ENCODE results near the gene RIN3.
A peak's percentile ranks its signal among the peaks of the same experiment; 100 is the strongest.

Gene RIN3

GRCh38 chr14:92570674-92571262, 57.2 kb downstream of the RIN3 start:
- Mint-ChIP-seq H3K4me3 (no peak overlapping the region), H3K27me3 (ENCODE audit: low read depth) (no peaks in the 10 kb centered on the region), H3K9me3 (peaks cover 7% of the 10 kb centered on the region)

GRCh38 chr14:92572050-92572449, 58.5 kb downstream of the RIN3 start:
- no peaks in the 10 kb centered on the region for H3K27me3 Mint-ChIP-seq (ENCODE audit: low read depth)
- no peak overlapping the region for H3K27ac Mint-ChIP-seq
- TF ChIP-seq CTCF (IDR thresholded peaks at IDR 0.05; ENCODE audit: unreplicated experiment in 3 of 3), result no peak
- H3K9me3 Mint-ChIP-seq, result peaks cover 6% of the 10 kb centered on the region
- no peak overlapping the region for H3K4me3 Mint-ChIP-seq
- H3K36me3 Mint-ChIP-seq (ENCODE audit: low read depth), result peaks cover 12% of the 10 kb centered on the region
- no peaks in the 10 kb centered on the region for H3K4me1 Mint-ChIP-seq

More at GRCh38 chr14:92570674-92571262, 57.2 kb downstream of the RIN3 start:
- no peaks in the 10 kb centered on the region for H3K4me1 Mint-ChIP-seq
- no peak for TF ChIP-seq CTCF (IDR thresholded peaks at IDR 0.05; ENCODE audit: unreplicated experiment in 3 of 3)
- peak overlapping the region in 1 of 3 experiments; percentile 55 for H3K27ac Mint-ChIP-seq
- H3K36me3 Mint-ChIP-seq (ENCODE audit: low read depth), result peaks cover 21% of the 10 kb centered on the region

GRCh38 chr14:92573761-92574498, 60.3 kb downstream of the RIN3 start:
- H3K36me3 Mint-ChIP-seq (ENCODE audit: low read depth), result peaks cover 3% of the 10 kb centered on the region
- H3K4me3 Mint-ChIP-seq, result no peak overlapping the region
- H3K4me1 Mint-ChIP-seq, result no peaks in the 10 kb centered on the region
- no peaks in the 10 kb centered on the region for H3K27me3 Mint-ChIP-seq (ENCODE audit: low read depth)
- no peak overlapping the region for H3K27ac Mint-ChIP-seq
- no peaks in the 10 kb centered on the region for H3K9me3 Mint-ChIP-seq
- TF ChIP-seq CTCF (IDR thresholded peaks at IDR 0.05; ENCODE audit: unreplicated experiment in 3 of 3), result no peak

- H3K27ac Mint-ChIP-seq, result no peak overlapping the region
- H3K9me3 Mint-ChIP-seq, result no peaks in the 10 kb centered on the region
- H3K27me3 Mint-ChIP-seq (ENCODE audit: low read depth), result no peaks in the 10 kb centered on the region
- TF ChIP-seq CTCF (IDR thresholded peaks at IDR 0.05; ENCODE audit: unreplicated experiment in 3 of 3), result no peak
- H3K36me3 Mint-ChIP-seq (ENCODE audit: low read depth), result peaks cover 6% of the 10 kb centered on the region
- no peaks in the 10 kb centered on the region for H3K4me1 Mint-ChIP-seq
- H3K4me3 Mint-ChIP-seq, result no peak overlapping the region
Measured at GRCh38 chr14:92575061-92575747, 61.6 kb downstream of the RIN3 start.

- Mint-ChIP-seq H3K27me3 (ENCODE audit: low read depth) (no peaks in the 10 kb centered on the region), H3K4me3 (no peak overlapping the region), H3K4me1 (no peaks in the 10 kb centered on the region), H3K9me3 (no peaks in the 10 kb centered on the region), H3K36me3 (ENCODE audit: low read depth) (peaks cover 7% of the 10 kb centered on the region), H3K27ac (no peak overlapping the region)
- no peak for TF ChIP-seq CTCF (IDR thresholded peaks at IDR 0.05; ENCODE audit: unreplicated experiment in 3 of 3)
Measured at GRCh38 chr14:92575748-92576303, 62.2 kb downstream of the RIN3 start.

All from nephron (organoid).